HFF-Myc (cell line): Measurements from ENCODE around the gene ATP2C2.

Experiments
- DNase-seq: peaks from one replicate; pipeline ENCODE4 v3.0.0-alpha.2; 2011; ENCODE audit warnings: low read depth; ENCODE audit errors: extremely low read depth
- H3K4me3 ChIP-seq: replicated peaks from 2 replicates; pipeline ENCODE4 v1.5.1; 2011; ENCODE audit warnings: low read depth, mild to moderate bottlenecking, control low read depth, low read length
- CTCF ChIP-seq: IDR thresholded peaks from 2 replicates; pipeline ENCODE4 v1.5.1; 2012; ENCODE audit warnings: mild to moderate bottlenecking, low read depth, low read length, control low read depth; ENCODE audit errors: missing control alignments

ATP2C2 gene

GRCh38 chr16:84500531-84500930 is 132.2 kb downstream of the ATP2C2 start:
- DNase-seq = no peak
- H3K4me3 ChIP-seq = no peak overlapping the region
- no peak for TF ChIP-seq CTCF

DNA sequence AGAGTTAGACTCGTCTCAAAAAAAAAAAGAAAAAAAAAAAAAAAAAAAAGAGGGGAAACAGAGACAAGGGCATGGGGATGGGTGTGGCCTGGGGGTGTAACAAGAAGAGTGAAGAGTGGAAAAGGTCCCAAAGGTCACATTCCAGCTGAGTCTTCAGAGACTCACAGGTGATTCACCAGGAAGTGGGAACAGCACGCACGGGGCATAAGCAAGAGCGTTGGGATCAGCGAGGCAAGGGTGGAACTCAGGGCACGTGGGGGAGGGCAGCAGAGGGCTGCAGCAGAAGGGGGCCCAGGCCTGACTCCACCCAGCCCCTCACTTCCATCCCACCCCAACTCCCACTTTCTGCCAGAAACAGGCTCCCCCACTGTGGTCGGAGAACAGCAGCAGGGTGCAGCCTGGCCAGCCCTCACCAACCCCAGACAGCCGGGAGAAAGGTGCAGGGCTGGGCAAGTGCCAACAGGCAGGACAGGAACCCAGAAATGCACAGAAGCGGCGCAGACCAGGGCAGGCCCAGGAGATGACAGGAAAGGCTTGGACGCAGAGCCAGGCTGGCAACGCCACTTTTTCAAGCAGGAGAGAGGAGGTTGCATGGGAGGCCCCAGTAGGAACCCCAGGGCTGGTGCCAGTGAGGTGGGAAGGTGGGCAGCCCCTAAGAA is 132.9 kb downstream of the ATP2C2 start:
- DNase-seq = peak; percentile 41
- no peak overlapping the region for H3K4me3 ChIP-seq

GRCh38 chr16:84502075-84502474 is 133.7 kb downstream of the ATP2C2 start:
- no peak overlapping the region for H3K4me3 ChIP-seq
- no peak for TF ChIP-seq CTCF
- DNase-seq = no peak

More for the DNA sequence above, 132.9 kb downstream of the ATP2C2 start:
- no peak for TF ChIP-seq CTCF

DNA sequence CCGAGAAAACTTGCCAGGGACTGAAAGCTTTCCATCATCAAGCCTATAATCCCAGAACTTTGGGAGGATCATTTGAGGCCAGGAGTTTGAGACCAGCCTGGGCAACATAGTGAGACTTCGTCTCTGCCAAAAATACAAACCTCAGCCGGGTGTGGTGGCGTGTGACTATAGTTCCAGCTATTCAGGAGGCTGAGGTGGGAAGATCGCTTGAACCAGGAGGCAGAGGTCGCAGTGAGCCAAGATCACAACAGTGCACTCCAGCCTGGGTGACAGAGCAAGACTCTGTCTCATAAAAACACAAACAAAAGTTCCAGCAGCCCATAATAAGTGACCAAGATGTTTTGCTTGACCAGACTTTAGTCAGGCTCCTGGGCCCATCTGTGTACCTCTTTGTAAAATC is 134.2 kb downstream of the ATP2C2 start:
- no peak overlapping the region for H3K4me3 ChIP-seq
- no peak for TF ChIP-seq CTCF
- DNase-seq = no peak

DNA sequence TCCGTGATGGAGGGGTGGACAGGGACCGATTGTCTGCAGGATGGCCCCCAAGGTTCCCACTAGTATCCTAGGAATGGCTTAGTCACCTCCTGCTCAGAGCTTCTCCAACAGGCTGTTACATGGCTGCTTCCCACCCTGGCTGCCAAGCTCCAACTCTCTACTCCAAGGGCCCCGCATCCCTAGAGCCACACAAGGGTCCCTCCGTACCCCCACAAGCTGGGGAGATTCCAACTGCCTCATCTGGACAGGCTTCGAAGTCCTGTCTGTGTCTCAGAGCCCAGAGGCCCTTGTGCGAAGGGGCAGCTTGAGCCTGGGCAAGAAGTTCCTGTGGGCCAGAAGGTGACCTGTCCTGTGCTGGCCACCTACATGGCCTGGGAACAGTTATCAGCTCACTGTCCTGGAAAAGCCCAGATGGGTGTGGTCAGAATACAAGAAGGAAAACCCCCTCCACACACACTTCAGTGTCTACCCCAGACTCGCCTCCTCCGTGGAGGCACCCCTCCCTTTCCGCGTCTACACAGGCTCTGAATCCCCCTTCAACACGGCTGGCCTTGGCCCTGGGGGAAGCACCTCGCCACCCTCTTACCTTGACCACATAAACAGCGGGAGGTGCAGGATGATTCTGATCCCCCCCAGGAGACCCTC is 135.5 kb downstream of the ATP2C2 start:
- H3K4me3 ChIP-seq = peak overlapping the region; percentile 70
- no peak for TF ChIP-seq CTCF
- no peak for DNase-seq

GRCh38 chr16:84504420-84505248 is 136.3 kb downstream of the ATP2C2 start, which contains the start of gene MEAK7:
MEAK7 (minus strand) TSS chr16:84504659; CDS start chr16:84498086, 6,573 bp downstream.
- peak; percentile 94 for DNase-seq
- TF ChIP-seq CTCF = peak; percentile 3
- peak within 1 kb of the TSS; percentile 70 for H3K4me3 ChIP-seq
